Upper lobe of right lung (tissue), 1 donor: ENCODE data around the gene CD93. TPM values are rescaled to one million over a fixed set of nuclear protein-coding genes. Genes with fewer than 3 reads are reported as not detected.
A peak's percentile ranks its signal among the peaks of the same experiment; 100 is the strongest.

Experiments used
- ATAC-seq: fragments of 200-7000 bp; cut with Tn5 transposase; one replicate; pipeline ENCODE4 v1.9.1; 2020; ENCODE audit warnings: mild to moderate bottlenecking, moderate library complexity
- DNase-seq: peaks from one replicate; pipeline ENCODE4 v3.0.0-alpha.2; 2020
- H3K27ac ChIP-seq: fragments of 200-600 bp; one replicate; pipeline ENCODE4 v1.8.0; 2022
- H3K27me3 ChIP-seq: fragments of 200-600 bp; one replicate; pipeline ENCODE4 v1.8.0; 2022; ENCODE audit warnings: mild to moderate bottlenecking
- H3K36me3 ChIP-seq: fragments of 200-600 bp; one replicate; pipeline ENCODE4 v1.8.0; 2022
- H3K4me1 ChIP-seq: fragments of 200-600 bp; one replicate; pipeline ENCODE4 v1.8.0; 2022
- H3K4me3 ChIP-seq: fragments of 200-600 bp; one replicate; pipeline ENCODE4 v1.8.0; 2022; ENCODE audit warnings: mild to moderate bottlenecking
- H3K9me3 ChIP-seq: fragments of 200-600 bp; one replicate; pipeline ENCODE4 v1.8.0; 2022
- CTCF ChIP-seq: fragments of 200-600 bp; IDR thresholded peaks from one replicate; pipeline ENCODE4 v1.8.0; 2022; ENCODE audit warnings: antibody characterized with exemption
- intact Hi-C: fragments of 100-400 bp; cut with DNase I; formaldehyde crosslinking; loops from one replicate; pipeline ENCODE4 v1.11.0; 2022
- total RNA-seq: library from RNA; stranded (reverse); fragmentation: NEBNext Ultra II Directional; extraction: Animal tissue kit (Norgen Biotek cat#: 25700); gene quantifications from one replicate; pipeline ENCODE4 v1.2.1, GENCODE V29; 2021
- donor health status: DM: no; HTN: yes; CAD: no; lungs with severe emphysema.

Gene CD93
- total RNA-seq, 1 donor from 2014 or later, result 160 TPM

- Histone ChIP-seq H3K4me3 (no peak overlapping the region), H3K4me1 (peaks cover 31% of the 10 kb centered on the region), H3K27ac (no peak overlapping the region), H3K36me3 (no peaks in the 10 kb centered on the region), H3K27me3 (no peaks in the 10 kb centered on the region), H3K9me3 (no peaks in the 10 kb centered on the region)
- intact Hi-C loops, result no loop called here
- ATAC-seq, result no peak
- DNase-seq, result no peak
- TF ChIP-seq CTCF, result no peak
Measured at GRCh38 chr20:23130622-23131140, 44.6 kb upstream of the CD93 start.

GRCh38 chr20:23129891-23130621 is 43.9 kb upstream of the CD93 start:
- TF ChIP-seq CTCF, result no peak
- no peak for DNase-seq
- H3K4me3 ChIP-seq, result no peak overlapping the region
- peaks cover 30% of the 10 kb centered on the region for H3K4me1 ChIP-seq
- no peak overlapping the region for H3K27ac ChIP-seq
- intact Hi-C loops, result no loop called here
- H3K36me3 ChIP-seq, result no peaks in the 10 kb centered on the region
- ATAC-seq, result no peak
- H3K9me3 ChIP-seq, result no peaks in the 10 kb centered on the region
- no peaks in the 10 kb centered on the region for H3K27me3 ChIP-seq

GRCh38 chr20:23129266-23129665 is 43.1 kb upstream of the CD93 start:
- no peaks in the 10 kb centered on the region for H3K36me3 ChIP-seq
- H3K4me3 ChIP-seq, result no peak overlapping the region
- no peaks in the 10 kb centered on the region for H3K9me3 ChIP-seq
- H3K27me3 ChIP-seq, result no peaks in the 10 kb centered on the region
- no peak overlapping the region for H3K27ac ChIP-seq
- ATAC-seq (no peak), DNase-seq (no peak)
- peaks cover 32% of the 10 kb centered on the region for H3K4me1 ChIP-seq
- intact Hi-C loops, result no loop called here
- no peak for TF ChIP-seq CTCF

GRCh38 chr20:23128461-23129125 is 42.5 kb upstream of the CD93 start:
- Histone ChIP-seq H3K4me1 (peaks cover 35% of the 10 kb centered on the region), H3K4me3 (no peak overlapping the region), H3K27me3 (no peaks in the 10 kb centered on the region), H3K36me3 (no peaks in the 10 kb centered on the region), H3K27ac (no peak overlapping the region), H3K9me3 (no peaks in the 10 kb centered on the region)
- intact Hi-C loops, result no loop called here
- ATAC-seq, result no peak
- TF ChIP-seq CTCF, result no peak
- DNase-seq, result no peak

GRCh38 chr20:23127506-23128279 is 41.6 kb upstream of the CD93 start:
- Histone ChIP-seq H3K4me3 (no peak overlapping the region), H3K27me3 (no peaks in the 10 kb centered on the region), H3K9me3 (no peaks in the 10 kb centered on the region), H3K27ac (no peak overlapping the region), H3K36me3 (no peaks in the 10 kb centered on the region), H3K4me1 (peaks cover 29% of the 10 kb centered on the region)
- DNase-seq (peak; percentile 48), ATAC-seq (no peak)
- intact Hi-C loops, result no loop called here
- TF ChIP-seq CTCF, result no peak
